Mucosa of rectum (tissue), 2 donors: Measurements from ENCODE around the gene NEK3.
A peak's percentile ranks its signal among the peaks of the same experiment; 100 is the strongest.

ENCODE experiments used
- H3K27ac ChIP-seq, 2 donors: one replicate each; pipeline ENCODE4 v1.7.0; 2013; ENCODE audit warnings: inconsistent platforms in 2 of 2, low read depth in 2 of 2, low read length in 2 of 2
- H3K27me3 ChIP-seq, 2 donors: one replicate each; pipeline ENCODE4 v1.7.0; 2013; ENCODE audit warnings: low read length in 2 of 2; ENCODE audit not compliant: control insufficient read depth in 2 of 2, insufficient read depth in 2 of 2
- H3K36me3 ChIP-seq, 2 donors: one replicate each; pipeline ENCODE4 v1.7.0; 2013; ENCODE audit warnings: low read length in 2 of 2; ENCODE audit not compliant: control insufficient read depth in 2 of 2, insufficient read depth in 2 of 2
- H3K4me1 ChIP-seq, 2 donors: one replicate each; pipeline ENCODE4 v1.7.0; 2013; ENCODE audit warnings: low read length in 2 of 2, mild to moderate bottlenecking in 1 of 2; ENCODE audit not compliant: control insufficient read depth in 2 of 2, insufficient read depth in 2 of 2
- H3K4me3 ChIP-seq, 2 donors: one replicate each; pipeline ENCODE4 v1.7.0; 2013; ENCODE audit warnings: low read length in 2 of 2
- H3K9ac ChIP-seq, 2 donors: one replicate each; pipeline ENCODE4 v1.7.0; 2013; ENCODE audit warnings: low read length in 2 of 2, low read depth in 1 of 2, mild to moderate bottlenecking in 1 of 2
- H3K9me3 ChIP-seq, 2 donors: one replicate each; pipeline ENCODE4 v1.7.0; 2013; ENCODE audit warnings: low read length in 2 of 2; ENCODE audit not compliant: control insufficient read depth in 2 of 2
- donor health status: healthy.
- donor health status: Normal muscosa, but diverticular disease.

The NEK3 gene

DNA sequence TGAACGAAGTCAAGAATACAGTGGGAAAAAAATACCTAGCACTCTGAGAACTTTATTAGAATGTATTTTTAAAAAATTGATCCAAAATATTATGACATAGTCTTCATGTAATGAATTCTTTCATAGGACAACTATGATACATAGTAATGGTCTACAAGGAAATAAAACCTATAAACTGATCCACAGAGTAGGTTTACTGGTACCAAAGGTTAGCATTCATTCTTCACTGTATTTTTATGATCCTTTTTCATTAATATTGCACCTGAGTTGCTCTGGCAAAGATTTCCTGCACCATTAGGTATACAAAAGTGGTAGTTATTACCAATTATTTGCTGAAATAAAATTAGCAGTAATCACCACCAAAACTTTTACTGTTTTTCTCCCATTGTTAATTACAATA is 4.2 kb downstream of the NEK3 start:
- Histone ChIP-seq H3K9me3 (no peaks in the 10 kb centered on the region), H3K4me3 (no peak overlapping the region), H3K27ac (peak overlapping the region in 1 of 2 donors; percentile 22), H3K9ac (no peak overlapping the region), H3K4me1 (peaks cover 11 to 44% of the 10 kb centered on the region in 2 donors), H3K27me3 (no peaks in the 10 kb centered on the region), H3K36me3 (peaks cover 16 to 21% of the 10 kb centered on the region in 2 donors)

- H3K27ac ChIP-seq: no peak overlapping the region
- no peaks in the 10 kb centered on the region for H3K4me1 ChIP-seq
- peaks cover 31 to 47% of the 10 kb centered on the region in 2 donors for H3K36me3 ChIP-seq
- no peak overlapping the region for H3K4me3 ChIP-seq
- no peaks in the 10 kb centered on the region for H3K9me3 ChIP-seq
- no peaks in the 10 kb centered on the region for H3K27me3 ChIP-seq
- no peak overlapping the region for H3K9ac ChIP-seq
Observed at GRCh38 chr13:52147225-52147624, 12.2 kb downstream of the NEK3 start.

GRCh38 chr13:52141299-52141698 is 18.1 kb downstream of the NEK3 start:
- H3K36me3 ChIP-seq: peaks cover 21 to 24% of the 10 kb centered on the region in 2 donors
- no peak overlapping the region for H3K27ac ChIP-seq
- H3K4me1 ChIP-seq: no peaks in the 10 kb centered on the region
- no peak overlapping the region for H3K9ac ChIP-seq
- H3K9me3 ChIP-seq: no peaks in the 10 kb centered on the region
- no peaks in the 10 kb centered on the region for H3K27me3 ChIP-seq
- H3K4me3 ChIP-seq: no peak overlapping the region

DNA sequence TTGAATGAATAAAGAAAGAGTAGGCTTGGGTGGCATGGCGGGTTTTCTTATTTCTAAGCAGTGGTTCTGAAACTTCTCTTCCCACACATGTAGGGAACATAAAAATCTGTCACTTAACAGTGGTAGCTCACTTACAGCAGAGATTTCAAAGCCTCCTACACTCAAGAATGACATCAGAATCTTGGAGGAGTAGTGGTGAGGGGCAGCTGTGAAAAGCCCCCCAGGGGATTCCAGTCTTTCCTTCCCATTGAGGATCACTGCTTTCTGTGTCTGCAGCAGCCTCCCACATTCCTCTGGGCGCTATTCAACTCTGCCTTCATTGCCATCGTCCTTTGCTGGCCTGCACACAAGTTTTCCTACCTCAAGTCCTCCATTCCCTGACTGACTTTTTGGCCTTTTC is 21.9 kb downstream of the NEK3 start:
- no peak overlapping the region for H3K27ac ChIP-seq
- no peak overlapping the region for H3K4me3 ChIP-seq
- no peaks in the 10 kb centered on the region for H3K9me3 ChIP-seq
- no peaks in the 10 kb centered on the region for H3K27me3 ChIP-seq
- peaks cover 34 to 46% of the 10 kb centered on the region in 2 donors for H3K36me3 ChIP-seq
- H3K9ac ChIP-seq: no peak overlapping the region
- H3K4me1 ChIP-seq: no peaks in the 10 kb centered on the region

DNA sequence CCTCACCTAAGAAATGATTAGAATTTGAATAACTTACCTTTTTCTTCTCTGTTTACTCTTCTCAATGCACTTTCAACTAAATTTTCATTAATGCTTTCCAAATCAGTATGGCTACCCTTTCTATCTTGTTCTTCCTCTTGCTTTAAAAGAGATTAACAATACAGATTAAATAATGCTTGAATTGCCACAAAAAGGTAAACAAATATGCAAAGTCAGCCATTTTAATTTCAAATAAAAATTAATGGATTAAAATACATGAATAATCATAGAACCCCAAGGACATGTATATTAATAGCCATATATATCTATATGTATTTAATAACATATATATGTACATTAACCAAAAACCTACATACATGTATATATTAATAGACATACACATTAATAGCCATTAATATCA is 22.6 kb downstream of the NEK3 start:
- no peaks in the 10 kb centered on the region for H3K4me1 ChIP-seq
- H3K9ac ChIP-seq: no peak overlapping the region
- H3K36me3 ChIP-seq: peaks cover 40 to 52% of the 10 kb centered on the region in 2 donors
- H3K4me3 ChIP-seq: no peak overlapping the region
- H3K27ac ChIP-seq: no peak overlapping the region
- H3K9me3 ChIP-seq: no peaks in the 10 kb centered on the region
- H3K27me3 ChIP-seq: no peaks in the 10 kb centered on the region

DNA sequence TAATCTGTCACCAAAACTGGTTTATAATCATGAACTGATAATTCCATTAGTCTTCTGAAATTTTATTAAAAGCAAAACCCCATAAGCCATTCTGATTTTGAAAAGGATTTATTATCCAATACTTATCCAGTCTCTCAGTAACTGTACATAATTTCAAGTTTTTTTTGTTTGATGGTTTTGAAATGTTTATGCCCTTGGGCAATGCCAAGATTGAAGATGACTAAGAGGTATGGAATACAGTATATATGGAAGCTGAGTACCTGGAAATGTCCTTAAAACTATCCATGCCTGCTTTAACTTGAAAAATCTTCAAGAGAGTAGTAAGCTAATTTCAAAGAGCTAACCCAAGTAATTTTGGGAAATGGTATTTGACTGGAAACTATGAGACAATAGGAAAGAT is 28.8 kb downstream of the NEK3 start:
- H3K9ac ChIP-seq: no peak overlapping the region
- H3K9me3 ChIP-seq: no peaks in the 10 kb centered on the region
- H3K36me3 ChIP-seq: peaks cover 34 to 41% of the 10 kb centered on the region in 2 donors
- no peak overlapping the region for H3K4me3 ChIP-seq
- no peak overlapping the region for H3K27ac ChIP-seq
- H3K4me1 ChIP-seq: peaks cover 7 to 10% of the 10 kb centered on the region in 2 donors
- no peaks in the 10 kb centered on the region for H3K27me3 ChIP-seq

DNA sequence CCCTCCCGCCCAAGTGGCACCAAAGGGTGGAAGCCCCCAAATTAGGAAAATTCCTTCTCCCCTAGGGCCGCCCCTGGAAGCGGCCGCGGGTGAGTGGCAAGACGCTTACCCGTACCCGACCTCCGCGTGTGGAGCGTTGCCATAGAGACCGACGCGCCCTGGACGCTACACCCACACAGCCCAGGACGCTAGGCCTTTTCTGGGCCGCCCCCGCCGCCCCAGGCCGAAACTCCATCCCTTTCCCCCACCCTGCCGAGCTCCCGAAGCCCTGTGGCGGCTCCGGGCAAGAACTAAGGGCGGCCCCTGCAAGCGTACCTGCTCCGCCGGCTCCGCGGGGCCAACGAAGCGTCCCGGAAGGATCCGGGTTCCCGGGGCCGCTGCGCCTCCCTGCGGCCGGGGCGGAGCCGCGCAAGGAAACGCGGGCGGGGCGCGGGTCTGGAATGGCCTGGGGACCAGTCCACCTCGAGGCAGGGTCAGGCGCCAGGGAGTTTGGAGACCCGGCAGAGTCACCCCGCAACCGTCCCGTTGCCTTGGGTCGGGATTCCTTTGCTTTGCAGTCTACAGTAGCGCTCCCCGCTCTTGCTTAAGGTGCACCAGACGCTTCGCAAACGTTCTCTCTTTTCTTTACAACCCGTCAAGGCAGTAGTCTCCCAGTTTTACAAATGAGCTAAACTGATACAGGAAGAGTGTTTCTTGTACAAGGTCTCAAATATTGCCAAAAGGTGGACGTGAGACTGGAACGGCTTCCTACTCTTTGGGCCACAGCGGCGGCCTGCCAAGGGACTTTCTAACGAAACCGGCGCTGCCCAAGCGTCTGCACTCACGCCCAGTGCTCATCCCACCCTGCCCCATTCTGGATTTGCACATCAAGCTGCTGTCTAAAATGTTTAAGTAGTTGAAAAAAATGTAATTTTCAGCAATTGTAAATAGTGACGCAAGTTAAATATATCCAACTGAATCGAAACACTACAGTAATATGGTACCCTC is 30.4 kb downstream of the NEK3 start, which contains the start of gene NEK5:
NEK5 (minus strand) TSS at position 360 of the 987 bp plus-strand sequence. CDS start 1,591 bp downstream, outside the sequence.
- peak within 1 kb of the TSS in 1 of 2 donors; percentile 12 for H3K27ac ChIP-seq
- peaks cover 7 to 10% of the 10 kb centered on the region in 2 donors for H3K4me1 ChIP-seq

DNA sequence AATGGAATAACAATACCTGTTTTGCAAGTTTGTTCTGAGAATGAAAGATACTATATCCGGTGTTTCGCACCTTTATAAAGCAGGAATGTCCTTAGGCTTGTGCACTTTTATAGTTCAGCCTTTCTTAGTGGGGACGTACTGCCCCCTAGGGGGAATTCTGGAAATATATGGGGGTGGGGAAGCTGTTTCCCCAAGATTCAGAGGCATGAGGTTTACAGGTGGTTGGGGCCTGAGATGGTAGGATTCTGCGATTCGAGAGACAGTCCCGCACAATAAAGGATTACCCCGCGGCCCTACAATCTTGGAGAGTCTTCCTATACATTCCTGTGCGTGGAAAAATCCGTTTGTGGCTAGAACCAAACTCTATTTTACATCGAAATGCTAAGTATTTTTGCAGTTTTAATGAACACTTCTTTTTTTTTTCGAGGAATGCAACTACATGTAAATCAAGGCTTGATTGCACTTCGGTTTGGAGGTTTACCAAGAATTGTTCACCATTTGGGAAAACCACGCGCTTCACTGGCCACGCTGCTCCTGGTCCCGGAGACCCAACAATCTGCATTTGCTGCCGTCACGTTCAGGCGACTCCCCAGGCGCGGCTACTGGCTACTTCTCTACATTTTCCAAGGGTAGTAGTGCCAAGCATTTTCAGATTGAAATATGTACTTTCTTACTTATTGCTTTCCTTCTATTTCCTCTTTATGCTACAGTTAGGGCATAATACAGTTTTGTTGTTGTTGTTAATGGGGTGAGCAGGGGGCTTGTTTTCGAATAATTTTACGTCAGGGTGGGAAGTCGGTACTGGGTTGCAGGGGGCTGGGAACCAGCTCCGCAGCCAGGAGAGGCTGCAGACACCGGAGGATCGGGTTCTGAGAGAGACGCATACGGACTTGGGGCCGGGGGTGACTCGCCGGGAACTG is 31.4 kb downstream of the NEK3 start:
- peak overlapping the region; percentile 58 to 61 for H3K9ac ChIP-seq
- peak overlapping the region; percentile 61 to 74 for H3K4me3 ChIP-seq
- no peak overlapping the region for H3K27ac ChIP-seq
- no peaks in the 10 kb centered on the region for H3K27me3 ChIP-seq
- no peaks in the 10 kb centered on the region for H3K9me3 ChIP-seq
- H3K4me1 ChIP-seq: peaks cover 7 to 10% of the 10 kb centered on the region in 2 donors
- peaks cover 19 to 20% of the 10 kb centered on the region in 2 donors for H3K36me3 ChIP-seq

More for the DNA sequence above, 30.4 kb downstream of the NEK3 start, which contains the start of gene NEK5:
- Histone ChIP-seq H3K9ac (peak within 1 kb of the TSS; percentile 58 to 61), H3K27me3 (no peaks in the 10 kb centered on the region), H3K9me3 (no peaks in the 10 kb centered on the region), H3K36me3 (peaks cover 22 to 28% of the 10 kb centered on the region in 2 donors), H3K4me3 (peak within 1 kb of the TSS; percentile 61 to 74)

DNA sequence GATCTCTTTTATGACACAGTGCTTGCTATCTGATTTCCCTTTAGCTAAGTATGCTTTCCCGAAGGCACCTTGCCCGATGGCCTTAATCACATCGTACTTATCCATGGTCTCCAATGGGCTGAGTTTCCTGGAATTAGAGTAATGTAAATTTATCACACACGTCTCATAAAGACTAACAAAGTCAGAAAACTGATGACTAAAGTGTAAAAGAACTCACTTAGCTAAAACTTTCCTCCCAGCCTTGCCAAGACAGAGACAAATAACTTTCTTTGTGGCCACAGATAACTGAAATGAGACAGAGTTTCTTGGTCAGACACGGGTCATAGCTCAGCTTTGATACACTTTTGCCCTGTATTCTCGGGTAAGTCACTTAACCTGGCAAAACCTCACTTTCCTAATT is 32.0 kb downstream of the NEK3 start:
- H3K9ac ChIP-seq: no peak overlapping the region
- no peak overlapping the region for H3K27ac ChIP-seq
- H3K4me3 ChIP-seq: no peak overlapping the region

More for the DNA sequence above, 32.0 kb downstream of the NEK3 start:
- Histone ChIP-seq H3K9me3 (no peaks in the 10 kb centered on the region), H3K36me3 (peaks cover 13 to 14% of the 10 kb centered on the region in 2 donors), H3K4me1 (peaks cover 7 to 10% of the 10 kb centered on the region in 2 donors), H3K27me3 (no peaks in the 10 kb centered on the region)
